ENCODE measurements around the gene SMARCA5.
"Not testable (repeated sequence)": the region's sequence is repeated elsewhere in the genome, so short reads cannot be mapped to it uniquely, and the experiment has no call there.

The SMARCA5 gene, protein sequence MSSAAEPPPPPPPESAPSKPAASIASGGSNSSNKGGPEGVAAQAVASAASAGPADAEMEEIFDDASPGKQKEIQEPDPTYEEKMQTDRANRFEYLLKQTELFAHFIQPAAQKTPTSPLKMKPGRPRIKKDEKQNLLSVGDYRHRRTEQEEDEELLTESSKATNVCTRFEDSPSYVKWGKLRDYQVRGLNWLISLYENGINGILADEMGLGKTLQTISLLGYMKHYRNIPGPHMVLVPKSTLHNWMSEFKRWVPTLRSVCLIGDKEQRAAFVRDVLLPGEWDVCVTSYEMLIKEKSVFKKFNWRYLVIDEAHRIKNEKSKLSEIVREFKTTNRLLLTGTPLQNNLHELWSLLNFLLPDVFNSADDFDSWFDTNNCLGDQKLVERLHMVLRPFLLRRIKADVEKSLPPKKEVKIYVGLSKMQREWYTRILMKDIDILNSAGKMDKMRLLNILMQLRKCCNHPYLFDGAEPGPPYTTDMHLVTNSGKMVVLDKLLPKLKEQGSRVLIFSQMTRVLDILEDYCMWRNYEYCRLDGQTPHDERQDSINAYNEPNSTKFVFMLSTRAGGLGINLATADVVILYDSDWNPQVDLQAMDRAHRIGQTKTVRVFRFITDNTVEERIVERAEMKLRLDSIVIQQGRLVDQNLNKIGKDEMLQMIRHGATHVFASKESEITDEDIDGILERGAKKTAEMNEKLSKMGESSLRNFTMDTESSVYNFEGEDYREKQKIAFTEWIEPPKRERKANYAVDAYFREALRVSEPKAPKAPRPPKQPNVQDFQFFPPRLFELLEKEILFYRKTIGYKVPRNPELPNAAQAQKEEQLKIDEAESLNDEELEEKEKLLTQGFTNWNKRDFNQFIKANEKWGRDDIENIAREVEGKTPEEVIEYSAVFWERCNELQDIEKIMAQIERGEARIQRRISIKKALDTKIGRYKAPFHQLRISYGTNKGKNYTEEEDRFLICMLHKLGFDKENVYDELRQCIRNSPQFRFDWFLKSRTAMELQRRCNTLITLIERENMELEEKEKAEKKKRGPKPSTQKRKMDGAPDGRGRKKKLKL

DNA sequence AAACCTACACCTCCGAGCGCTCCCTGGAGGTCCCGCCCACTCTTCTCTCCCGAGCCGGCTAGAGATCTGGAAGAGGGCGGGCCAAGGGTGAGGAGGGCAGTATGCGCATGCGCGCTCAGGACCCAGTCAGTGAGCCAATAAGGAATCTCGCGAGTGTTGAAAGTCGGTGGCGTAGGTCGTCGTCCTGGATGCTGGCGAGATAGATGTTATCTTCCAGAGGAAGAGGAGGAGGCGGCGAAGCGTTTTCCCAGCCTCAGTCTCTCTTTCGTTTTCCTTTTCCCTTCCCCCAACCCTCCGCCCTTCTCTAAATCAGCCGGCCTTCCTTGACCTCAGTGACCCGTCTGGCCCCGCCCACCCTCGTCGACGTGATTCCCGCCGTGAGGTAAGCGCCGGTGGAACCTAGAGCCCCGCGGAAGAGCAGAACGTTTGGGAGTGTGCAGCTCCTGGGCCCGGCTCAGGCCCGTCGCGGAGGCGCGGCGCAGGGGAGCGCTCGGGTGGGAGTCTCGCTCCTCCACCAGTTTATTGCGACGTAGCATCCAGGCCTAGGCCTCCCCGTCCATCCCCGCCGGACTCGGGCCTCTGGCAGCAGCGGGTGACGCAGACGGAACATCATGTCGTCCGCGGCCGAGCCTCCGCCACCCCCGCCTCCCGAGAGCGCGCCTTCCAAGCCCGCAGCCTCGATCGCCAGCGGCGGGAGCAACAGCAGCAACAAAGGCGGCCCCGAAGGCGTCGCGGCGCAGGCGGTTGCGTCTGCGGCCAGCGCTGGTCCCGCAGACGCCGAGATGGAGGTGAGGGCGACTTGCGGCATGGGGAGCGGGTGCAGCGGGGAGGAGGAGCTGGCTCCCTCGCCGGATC is at the start of gene SMARCA5:
SMARCA5 (plus strand) TSS at position 389 of the 855 bp plus-strand sequence; CDS start at position 612, 223 bp downstream.
- peak; percentile 90 for FAIRE-seq

DNA sequence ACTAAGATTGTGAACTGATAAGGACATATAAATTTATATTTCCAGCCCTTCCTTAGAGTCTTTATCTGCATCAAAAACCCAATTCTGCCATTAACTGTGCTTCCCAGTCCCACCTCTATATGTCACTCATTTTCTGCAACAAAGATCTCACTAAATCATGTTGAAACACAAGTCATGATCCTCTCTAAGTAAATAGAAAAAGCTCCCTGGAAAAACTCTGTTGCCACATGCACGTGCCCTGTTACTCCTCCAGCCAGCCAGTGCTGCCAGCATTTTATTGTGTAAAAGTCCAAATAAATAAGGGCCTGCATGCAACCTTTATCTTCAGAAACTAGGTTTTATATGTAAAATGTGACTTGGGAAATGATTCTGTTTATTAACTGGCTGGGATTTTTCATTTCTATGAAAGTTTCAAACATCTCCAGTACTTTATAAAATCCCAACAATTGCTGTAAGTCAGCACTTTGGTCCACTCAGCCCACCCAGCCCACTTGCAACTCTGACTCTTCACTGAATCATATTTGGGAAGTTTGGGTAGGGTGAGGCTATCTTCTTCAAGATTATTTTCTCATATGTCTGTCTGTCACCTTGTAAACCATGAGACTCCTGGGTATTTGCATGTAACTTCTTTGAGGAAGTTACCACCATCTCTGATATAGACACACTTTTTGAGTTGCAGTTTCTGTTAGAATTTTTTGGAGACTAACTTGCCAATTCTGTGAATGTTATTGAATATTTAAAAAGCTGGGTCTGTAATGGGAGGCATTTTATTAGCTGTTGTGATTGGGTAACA is 40.0 kb upstream of the SMARCA5 start:
- FAIRE-seq, result no peak

DNA sequence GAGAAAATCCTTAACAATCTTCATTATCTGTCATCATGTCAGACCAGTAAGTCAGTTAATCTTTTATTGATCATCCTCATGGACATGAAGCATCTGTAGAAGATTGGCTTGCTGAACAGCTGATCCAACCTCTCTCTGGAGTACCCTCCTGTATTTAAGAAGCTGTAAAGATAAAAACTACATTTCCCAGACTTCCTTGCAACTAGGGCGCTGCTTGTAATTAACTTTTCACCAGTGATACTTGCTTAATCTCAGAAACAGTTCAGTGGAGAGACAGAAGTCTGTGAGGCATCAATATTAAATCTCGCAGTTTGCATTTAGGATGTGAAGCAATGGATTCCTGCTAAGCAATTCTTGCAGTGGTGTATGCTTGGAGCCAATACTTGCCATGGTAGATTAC is 36.0 kb upstream of the SMARCA5 start:
- no peak for FAIRE-seq

DNA sequence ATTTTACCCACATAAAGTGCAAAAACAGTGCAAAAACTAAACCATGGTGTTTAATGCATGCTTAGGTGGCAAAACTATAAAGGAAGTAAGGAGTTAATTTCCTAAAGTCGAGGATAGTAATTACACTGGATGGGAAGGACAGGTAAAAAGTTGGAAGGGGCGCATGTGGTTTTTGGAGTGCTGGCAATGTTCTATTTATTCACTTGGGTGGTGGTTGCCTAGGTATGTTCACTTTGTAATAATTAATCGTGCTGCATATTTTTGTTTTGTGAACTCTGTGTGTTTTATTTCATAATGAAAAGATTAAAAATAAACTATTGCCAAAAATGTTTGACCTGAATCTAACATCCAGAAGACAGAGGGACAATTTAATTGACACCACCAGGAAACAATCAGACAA is 32.1 kb upstream of the SMARCA5 start:
- FAIRE-seq, result no peak

DNA sequence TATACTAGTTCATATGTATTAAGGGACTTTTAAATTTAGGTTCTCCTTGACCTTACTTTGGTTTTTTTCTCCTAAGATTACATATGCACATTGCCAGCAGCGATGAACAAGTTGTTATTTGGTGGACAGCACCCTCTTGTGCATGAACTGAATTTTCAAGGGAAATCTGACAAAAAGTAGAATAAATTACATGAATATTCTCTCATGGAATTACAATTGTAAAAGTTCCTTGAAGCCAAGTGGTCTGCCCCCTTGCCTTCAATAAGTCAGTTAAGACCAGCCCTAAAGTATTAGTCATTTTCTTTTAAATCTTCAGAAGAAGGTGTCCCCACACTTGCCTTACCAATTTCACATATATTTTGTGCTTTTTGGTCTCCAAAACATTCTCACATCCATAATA is 30.7 kb upstream of the SMARCA5 start:
- FAIRE-seq, result peak; percentile 83

DNA sequence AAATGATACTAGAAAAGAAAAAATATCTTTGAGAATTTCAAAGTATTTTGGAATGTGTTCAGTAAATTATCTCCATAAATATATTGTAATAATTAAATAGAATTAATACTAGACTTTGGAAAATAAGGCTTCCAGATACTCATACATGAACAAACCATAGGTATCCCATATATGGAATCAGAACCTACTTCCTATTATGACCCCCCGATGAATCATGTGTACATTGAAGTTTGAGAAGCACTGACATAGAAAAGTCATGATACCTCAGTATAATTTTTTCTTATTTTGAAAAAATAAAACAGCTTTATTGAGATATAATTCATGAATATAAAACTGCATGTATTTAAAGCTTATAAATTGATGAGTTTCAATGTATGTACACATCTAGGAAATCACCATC is 27.2 kb upstream of the SMARCA5 start:
- FAIRE-seq, result no peak

DNA sequence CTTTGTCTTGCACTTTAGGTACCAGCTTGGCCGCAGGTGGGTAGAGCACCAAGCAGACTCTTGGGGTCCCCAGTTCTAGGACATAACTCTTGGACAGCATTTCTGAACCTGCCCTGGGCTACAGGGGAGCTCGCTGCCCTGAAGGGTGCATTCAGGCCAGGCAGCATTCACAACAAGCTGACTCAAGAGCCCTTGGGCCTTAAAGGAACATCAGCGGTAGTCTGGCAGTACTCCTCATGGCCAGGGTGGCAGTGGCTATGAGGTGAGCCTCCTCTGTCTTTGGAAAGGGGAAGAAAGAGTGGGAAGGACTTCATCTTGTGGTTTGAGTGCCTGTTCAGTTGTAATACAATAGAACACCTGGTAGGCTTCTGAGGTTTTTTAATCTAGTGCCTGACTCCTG is 24.8 kb upstream of the SMARCA5 start:
- FAIRE-seq, result no peak

DNA sequence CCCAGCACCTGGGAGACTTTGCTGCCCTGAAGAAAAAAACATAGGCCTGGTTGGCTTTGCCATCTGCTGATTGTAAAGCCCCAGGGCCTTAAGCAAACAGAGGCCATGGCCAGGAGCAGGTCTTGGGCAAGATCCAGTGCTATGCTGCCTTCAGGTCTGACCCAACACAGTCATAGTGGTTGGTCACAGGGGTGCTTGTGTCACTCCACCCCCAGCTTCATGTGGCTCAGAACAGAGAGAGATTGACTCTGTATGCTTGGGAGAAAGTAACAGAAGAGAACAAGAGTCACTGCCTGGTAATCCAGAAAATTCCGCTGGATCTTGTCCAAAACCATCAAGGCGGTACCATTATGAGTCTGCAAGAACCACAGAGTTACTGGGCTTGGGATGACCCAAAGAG is 24.4 kb upstream of the SMARCA5 start:
- FAIRE-seq, result no peak

DNA sequence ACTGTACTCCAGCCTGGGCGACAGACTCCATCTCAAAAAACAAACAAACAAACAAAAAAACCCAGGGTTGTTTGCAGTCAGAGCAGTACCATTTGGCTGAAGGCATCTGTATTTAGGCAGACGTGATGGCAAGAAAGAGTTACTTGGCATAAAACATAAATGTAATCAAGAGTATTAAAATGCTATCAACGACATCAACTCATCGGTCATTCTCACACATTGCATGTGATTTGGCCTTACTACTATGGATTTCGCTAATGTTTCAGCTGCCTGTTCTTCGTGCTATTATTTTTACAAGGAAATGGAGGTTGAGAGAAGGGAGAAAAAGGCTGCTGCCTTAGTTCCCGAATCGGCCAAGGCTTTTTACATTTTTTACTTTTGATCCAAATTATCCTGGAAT is 15.5 kb upstream of the SMARCA5 start:
- FAIRE-seq, result no peak

DNA sequence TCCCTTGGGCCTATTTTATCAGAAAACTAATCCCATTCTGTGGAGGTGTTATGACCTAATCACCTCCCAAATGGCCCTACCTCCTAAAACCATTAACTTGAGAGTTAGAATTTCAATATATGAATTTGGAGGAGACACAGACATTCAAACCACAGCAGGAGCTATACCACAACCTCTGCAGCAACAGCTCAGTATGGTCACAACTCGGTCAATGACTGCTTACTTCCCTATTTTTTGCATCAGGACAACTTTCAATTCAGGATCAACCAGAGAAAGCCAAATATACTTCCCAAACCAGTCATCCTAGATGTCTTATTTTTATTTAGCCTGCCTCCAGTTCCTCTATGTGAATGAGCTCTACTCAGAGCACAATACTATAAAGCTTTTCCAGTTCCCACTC is 11.3 kb upstream of the SMARCA5 start:
- no peak for FAIRE-seq

DNA sequence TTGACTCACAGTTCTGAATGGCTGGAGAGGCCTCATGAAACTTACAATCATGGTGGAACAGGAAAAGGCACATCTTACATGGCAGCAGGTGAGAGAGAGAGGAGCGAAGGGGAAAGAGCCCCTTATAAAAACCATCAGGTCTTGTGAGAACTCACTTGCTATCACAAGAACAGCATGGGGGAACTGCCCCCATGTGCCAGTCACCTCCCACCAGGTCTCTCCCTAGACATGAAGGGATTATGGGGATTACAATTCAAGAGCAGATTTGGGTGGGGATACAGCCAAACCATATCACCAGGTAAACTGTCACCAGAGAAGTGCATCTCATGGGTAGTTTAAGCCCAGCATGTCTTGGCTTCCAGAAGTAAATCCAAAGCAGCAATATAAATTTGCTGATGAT is 7.5 kb upstream of the SMARCA5 start:
- FAIRE-seq, result no peak

DNA sequence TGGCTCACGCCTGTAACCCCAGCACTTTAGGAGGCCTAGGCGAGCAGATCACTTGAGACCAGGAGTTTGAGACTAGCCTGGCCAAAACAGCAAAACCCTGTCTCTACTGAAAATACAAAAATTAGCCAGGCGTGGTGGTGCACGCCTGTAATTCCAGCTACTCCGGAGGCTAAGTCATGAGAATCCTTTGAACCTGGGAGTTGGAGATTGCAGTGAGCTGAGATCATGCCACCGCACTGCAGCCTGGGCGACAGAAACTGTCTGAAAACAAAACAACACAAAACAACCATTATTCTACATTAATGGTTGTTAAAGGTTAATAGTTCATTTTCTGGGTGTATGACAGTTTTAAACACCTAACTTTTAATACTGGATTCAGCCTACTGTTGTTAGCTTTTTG is 1.6 kb upstream of the SMARCA5 start:
- no peak for FAIRE-seq

DNA sequence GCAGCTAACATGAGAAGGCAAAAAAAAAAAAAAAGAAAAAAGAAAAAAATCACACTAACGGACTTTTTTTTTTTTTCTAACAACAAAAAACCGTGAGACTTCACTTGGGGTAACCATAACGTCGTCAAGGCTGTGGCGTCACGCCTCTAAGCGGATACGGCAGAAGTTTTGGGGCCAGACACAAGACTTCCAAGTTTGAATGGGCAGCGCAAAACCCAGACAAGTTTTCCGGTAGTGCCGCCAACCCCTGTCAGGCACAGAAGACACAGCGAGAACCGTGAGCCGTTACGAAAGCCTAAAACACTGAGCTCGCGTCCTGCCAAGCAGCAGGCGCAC is 556 bp upstream of the SMARCA5 start:
- FAIRE-seq, result no peak

DNA sequence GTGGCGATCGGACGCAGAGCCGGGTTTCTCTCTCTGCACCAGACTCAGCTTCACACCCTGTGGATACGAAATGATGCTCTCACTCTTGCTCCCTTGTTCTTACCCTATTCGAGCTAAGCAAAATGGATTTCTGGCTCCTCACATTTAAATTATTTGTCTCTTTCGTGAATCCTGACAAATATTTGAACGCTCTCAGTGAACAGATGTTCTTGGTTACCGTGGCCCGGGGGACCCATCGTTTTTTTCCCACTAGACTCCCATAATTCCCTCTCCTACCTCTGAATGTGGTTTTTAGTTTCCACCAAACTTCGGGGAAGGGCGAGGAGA is 630 bp downstream of the SMARCA5 start:
- FAIRE-seq, result no peak

DNA sequence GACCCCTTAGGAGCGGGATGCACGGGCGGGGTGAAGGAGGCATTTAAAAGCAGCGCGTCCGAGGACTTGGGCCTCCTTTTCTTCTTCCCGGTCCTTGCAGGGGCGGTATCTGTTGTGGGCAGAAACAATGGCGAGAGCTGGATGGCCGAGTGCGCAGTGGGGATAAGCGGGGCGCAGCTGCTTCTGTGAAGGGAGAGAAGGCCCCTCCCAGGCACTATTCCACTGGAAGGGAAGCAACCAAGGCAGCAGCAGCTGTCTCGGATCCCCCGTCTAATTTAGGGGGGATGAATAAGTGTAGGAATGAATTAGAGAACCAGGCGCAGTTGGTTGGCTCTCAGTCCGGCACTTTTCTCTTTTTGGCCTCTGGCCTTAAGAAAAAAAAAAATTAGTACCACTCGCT is 995 bp downstream of the SMARCA5 start:
- no peak for FAIRE-seq

DNA sequence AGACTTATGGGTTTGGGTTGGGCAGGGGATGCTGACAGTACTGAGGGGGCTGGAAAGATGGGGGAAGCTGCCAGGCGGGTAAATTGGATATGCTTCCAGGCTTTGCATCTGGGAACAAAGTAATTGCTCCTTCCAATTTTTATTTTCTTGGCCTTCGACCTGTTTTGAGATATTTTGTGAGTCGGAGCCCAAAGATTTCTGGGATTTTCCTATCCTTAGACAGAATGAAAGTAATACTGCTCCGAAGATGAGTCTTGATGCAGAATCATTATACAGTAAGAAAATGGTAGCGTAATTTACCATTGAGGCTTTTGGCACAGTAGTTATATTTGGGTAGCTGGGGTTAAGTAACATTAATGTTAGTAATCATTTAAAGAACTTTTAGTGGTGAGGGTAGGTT is 1.4 kb downstream of the SMARCA5 start:
- no peak for FAIRE-seq

DNA sequence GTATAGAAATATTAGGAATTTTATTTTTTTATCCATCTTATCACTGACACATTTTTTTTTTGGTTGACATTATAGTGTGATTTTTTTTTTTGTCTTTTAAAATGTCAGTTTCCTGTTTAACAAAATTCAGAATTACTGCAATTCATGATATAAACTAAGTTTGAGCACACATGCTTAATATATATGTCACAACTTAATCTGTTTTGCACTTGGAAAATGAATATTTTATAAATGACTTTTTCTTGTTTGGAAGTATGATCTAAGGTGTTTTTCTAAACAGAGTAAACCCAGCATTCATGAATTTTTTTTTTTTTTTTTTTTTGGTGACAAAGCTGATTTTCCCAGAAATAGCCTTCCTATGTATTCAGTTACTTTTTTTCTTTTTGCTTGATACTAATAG is 2.4 kb downstream of the SMARCA5 start:
- peak; percentile 3 for FAIRE-seq

DNA sequence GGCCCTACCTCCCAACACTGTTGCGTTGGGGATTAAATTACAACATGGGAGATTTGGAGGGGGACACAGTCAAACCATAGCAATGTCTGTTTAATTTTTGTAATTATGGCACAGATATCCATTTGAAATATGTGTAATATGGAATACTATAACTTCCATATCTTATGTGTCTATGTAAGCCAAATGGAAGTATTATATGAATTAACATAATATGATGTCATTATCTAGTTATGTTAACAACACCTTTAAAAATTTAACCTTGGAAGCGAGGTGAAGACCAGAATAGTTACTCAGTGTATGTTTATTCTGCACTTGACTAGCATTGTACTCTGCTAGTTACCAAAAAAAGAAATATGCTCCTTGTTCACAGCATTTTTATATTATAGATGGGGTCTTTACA is 4.3 kb downstream of the SMARCA5 start:
- no peak for FAIRE-seq

DNA sequence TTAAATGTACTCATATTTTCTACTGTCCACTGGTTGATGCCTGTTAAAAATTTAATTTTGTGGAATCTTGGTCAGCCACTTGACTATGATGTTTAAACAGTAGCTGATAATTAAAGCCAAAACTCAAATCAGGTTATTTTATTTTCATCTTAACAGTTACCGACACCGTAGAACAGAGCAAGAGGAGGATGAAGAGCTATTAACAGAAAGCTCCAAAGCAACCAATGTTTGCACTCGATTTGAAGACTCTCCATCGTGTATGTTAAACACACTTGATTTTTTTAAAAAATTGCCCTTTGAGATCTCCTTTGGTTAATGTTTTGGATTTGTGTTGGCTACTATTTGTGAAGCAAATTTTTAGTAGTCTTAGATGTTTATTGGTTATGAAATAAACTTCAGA is 10.7 kb downstream of the SMARCA5 start:
- no peak for FAIRE-seq

DNA sequence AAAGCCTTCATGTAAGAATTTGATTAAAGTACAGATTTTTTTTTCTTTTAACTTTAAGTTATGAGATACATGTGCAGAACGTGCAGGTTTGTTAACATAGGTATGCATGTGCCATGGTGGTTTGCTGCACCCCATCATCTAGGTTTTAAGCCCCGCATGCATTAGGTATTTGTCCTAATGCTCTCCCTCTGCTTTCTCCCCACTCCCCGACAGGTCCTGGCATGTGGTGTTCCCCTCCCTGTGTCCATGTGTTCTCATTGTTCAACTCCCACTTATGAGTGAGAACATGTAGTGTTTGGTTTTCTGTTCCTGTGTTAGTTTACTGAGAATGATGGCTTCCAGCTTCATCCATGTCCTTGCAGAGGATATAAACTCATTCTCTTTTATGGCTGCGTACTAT is 14.5 kb downstream of the SMARCA5 start:
- not testable (repeated sequence) for FAIRE-seq

DNA sequence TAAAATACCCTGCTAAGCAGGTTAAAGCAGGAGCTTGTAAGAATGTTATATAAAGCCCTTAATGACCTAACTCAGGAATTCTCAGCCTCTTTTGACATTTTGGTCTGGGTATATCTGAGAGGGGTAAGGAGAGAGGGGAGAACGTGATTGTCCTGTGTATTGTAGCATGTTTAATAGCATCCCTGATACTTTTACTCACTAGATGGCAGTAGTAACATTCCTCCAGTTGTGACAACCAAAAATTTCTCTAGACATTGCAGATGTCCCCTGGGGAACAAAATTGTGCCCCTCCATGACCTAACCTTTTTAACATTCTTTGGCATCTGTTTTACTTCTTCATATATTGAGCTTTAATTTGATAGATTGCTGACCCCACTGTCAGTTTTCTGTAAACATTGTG is 17.9 kb downstream of the SMARCA5 start:
- FAIRE-seq, result no peak

DNA sequence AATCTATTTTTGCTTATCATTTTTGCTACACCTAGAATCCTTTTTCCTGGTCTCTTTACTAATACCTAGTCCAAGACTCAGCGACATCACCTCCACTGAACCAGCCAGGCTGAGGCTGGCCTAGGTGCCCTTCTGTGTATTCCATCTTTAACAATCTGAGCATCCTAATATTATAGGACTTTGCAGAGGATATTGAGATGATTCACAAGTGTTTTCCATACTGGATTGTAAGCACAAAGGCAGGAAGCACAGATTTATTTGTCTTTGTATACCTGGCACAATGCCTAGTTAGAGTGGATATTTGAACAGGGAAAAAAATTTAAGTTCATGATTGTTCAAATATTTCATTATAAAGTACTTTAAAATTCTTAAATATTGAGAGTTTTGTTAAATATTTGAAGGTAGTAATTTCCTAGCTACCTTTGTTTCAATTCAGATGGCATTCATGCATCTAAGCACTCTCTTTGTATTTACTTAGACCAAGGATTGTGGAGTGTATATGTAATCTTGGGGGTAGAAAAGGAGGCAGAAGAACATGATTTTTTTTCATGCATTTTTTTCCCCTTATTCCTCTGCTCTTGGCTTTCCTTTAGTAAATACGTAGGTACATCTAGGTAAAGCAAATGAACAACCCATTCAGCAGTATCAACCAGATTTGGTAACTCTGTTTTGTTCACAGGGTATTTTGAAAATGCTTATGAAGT is 18.4 kb downstream of the SMARCA5 start:
- FAIRE-seq, result no peak
